ENCODE measurements around the gene MAP3K4. TPM values are rescaled to one million over a fixed set of nuclear protein-coding genes. Genes with fewer than 3 reads are reported as not detected.

MAP3K4 gene, protein sequence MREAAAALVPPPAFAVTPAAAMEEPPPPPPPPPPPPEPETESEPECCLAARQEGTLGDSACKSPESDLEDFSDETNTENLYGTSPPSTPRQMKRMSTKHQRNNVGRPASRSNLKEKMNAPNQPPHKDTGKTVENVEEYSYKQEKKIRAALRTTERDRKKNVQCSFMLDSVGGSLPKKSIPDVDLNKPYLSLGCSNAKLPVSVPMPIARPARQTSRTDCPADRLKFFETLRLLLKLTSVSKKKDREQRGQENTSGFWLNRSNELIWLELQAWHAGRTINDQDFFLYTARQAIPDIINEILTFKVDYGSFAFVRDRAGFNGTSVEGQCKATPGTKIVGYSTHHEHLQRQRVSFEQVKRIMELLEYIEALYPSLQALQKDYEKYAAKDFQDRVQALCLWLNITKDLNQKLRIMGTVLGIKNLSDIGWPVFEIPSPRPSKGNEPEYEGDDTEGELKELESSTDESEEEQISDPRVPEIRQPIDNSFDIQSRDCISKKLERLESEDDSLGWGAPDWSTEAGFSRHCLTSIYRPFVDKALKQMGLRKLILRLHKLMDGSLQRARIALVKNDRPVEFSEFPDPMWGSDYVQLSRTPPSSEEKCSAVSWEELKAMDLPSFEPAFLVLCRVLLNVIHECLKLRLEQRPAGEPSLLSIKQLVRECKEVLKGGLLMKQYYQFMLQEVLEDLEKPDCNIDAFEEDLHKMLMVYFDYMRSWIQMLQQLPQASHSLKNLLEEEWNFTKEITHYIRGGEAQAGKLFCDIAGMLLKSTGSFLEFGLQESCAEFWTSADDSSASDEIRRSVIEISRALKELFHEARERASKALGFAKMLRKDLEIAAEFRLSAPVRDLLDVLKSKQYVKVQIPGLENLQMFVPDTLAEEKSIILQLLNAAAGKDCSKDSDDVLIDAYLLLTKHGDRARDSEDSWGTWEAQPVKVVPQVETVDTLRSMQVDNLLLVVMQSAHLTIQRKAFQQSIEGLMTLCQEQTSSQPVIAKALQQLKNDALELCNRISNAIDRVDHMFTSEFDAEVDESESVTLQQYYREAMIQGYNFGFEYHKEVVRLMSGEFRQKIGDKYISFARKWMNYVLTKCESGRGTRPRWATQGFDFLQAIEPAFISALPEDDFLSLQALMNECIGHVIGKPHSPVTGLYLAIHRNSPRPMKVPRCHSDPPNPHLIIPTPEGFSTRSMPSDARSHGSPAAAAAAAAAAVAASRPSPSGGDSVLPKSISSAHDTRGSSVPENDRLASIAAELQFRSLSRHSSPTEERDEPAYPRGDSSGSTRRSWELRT (N-terminal part only)
- total RNA-seq (2021), result 59.2 to 69.8 TPM (median 64.7 TPM) in 3 replicates
- Bru-seq, nascent RNA, result percentile 85 among the genes with signal in this experiment
- long read RNA-seq, experiment 1, full-length matches to known transcripts, result 101 of 168 reads
- long read RNA-seq, experiment 1, partial matches to known transcripts, result 45 of 168 reads
- long read RNA-seq, experiment 1, other reads (novel, unspliced or antisense), result 22 of 168 reads
- long read RNA-seq, experiment 2, full-length matches to known transcripts, result 9 of 43 reads
- long read RNA-seq, experiment 2, partial matches to known transcripts, result 24 of 43 reads
- long read RNA-seq, experiment 2, other reads (novel, unspliced or antisense), result 10 of 43 reads
- long read RNA-seq, experiment 3, partial matches to known transcripts, result 2 of 2 reads
- long read RNA-seq, experiment 3, other reads (novel, unspliced or antisense), result 0 of 2 reads

- POLR2A ChIA-PET, result interaction anchor here (1.4 kb wide), 1 partner anchor 20 kb away, joined by 4 read pairs; no protein-coding TSS in a partner anchor
- TF ChIP-seq ETV6 (CRISPR knock-in tag; IDR thresholded peaks at IDR 0.05) (peak; percentile 84; the same call in 1 of the 2 replicates), ZNF232 (CRISPR knock-in tag; IDR thresholded peaks at IDR 0.05) (peak; percentile 34; the same call in 1 of the 2 replicates), ZNF425 (CRISPR knock-in tag; conservative IDR thresholded peaks at IDR 0.05) (no peak), AFF4 (CRISPR knock-in tag; IDR thresholded peaks at IDR 0.05; ENCODE audit: borderline replicate concordance) (no peak; the same call in 1 of the 2 replicates), FOXK1 (CRISPR knock-in tag; IDR thresholded peaks at IDR 0.05) (peak; percentile 56; the same call in 1 of the 2 replicates), TEAD4 (CRISPR knock-in tag; IDR thresholded peaks at IDR 0.05) (no peak), SP1 (CRISPR knock-in tag; conservative IDR thresholded peaks at IDR 0.05) (peak; percentile 64; the same call in 1 of the 2 replicates), MYBL2 (CRISPR knock-in tag; IDR thresholded peaks at IDR 0.05) (0 out of 2 replicates have a peak, but pooled peaks have one; percentile 65), KAT7 (CRISPR knock-in tag; IDR thresholded peaks at IDR 0.05; ENCODE audit: borderline replicate concordance) (peak; percentile 63; the same call in 1 of the 2 replicates), RELA (CRISPR knock-in tag; IDR thresholded peaks at IDR 0.05; ENCODE audit: borderline replicate concordance) (peak; percentile 47; the same call in 1 of the 2 replicates), GABPB1 (CRISPR knock-in tag; IDR thresholded peaks at IDR 0.05) (peak; percentile 10; the same call in 1 of the 2 replicates), FOXP4 (CRISPR knock-in tag; IDR thresholded peaks at IDR 0.05) (peak; percentile 38; the same call in 1 of the 2 replicates), FOXJ3 (CRISPR knock-in tag; IDR thresholded peaks at IDR 0.05; ENCODE audit: borderline replicate concordance) (no peak)
- TF ChIP-seq, protein P1, sequence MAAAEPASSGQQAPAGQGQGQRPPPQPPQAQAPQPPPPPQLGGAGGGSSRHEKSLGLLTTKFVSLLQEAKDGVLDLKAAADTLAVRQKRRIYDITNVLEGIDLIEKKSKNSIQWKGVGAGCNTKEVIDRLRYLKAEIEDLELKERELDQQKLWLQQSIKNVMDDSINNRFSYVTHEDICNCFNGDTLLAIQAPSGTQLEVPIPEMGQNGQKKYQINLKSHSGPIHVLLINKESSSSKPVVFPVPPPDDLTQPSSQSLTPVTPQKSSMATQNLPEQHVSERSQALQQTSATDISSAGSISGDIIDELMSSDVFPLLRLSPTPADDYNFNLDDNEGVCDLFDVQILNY (CRISPR knock-in tag; IDR thresholded peaks at IDR 0.05), result peak; percentile 71; the same call in 1 of the 2 replicates
- TF ChIP-seq, protein P2, sequence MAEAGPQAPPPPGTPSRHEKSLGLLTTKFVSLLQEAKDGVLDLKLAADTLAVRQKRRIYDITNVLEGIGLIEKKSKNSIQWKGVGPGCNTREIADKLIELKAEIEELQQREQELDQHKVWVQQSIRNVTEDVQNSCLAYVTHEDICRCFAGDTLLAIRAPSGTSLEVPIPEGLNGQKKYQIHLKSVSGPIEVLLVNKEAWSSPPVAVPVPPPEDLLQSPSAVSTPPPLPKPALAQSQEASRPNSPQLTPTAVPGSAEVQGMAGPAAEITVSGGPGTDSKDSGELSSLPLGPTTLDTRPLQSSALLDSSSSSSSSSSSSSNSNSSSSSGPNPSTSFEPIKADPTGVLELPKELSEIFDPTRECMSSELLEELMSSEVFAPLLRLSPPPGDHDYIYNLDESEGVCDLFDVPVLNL (CRISPR knock-in tag; IDR thresholded peaks at IDR 0.05; ENCODE audit: borderline replicate concordance, low read depth), result 0 out of 2 replicates have a peak, but pooled peaks have one; percentile 46
- TF ChIP-seq, protein P3, sequence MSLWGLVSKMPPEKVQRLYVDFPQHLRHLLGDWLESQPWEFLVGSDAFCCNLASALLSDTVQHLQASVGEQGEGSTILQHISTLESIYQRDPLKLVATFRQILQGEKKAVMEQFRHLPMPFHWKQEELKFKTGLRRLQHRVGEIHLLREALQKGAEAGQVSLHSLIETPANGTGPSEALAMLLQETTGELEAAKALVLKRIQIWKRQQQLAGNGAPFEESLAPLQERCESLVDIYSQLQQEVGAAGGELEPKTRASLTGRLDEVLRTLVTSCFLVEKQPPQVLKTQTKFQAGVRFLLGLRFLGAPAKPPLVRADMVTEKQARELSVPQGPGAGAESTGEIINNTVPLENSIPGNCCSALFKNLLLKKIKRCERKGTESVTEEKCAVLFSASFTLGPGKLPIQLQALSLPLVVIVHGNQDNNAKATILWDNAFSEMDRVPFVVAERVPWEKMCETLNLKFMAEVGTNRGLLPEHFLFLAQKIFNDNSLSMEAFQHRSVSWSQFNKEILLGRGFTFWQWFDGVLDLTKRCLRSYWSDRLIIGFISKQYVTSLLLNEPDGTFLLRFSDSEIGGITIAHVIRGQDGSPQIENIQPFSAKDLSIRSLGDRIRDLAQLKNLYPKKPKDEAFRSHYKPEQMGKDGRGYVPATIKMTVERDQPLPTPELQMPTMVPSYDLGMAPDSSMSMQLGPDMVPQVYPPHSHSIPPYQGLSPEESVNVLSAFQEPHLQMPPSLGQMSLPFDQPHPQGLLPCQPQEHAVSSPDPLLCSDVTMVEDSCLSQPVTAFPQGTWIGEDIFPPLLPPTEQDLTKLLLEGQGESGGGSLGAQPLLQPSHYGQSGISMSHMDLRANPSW (CRISPR knock-in tag; conservative IDR thresholded peaks at IDR 0.05; ENCODE audit: low read depth), result no peak
These were observed at the start of gene MAP3K4 for GRCh38 chr6:160991406-160992060. TSS of gene MAP3K4 (plus strand) at chr6:160991769. CDS start at chr6:160991932, 163 bp downstream.

More at GRCh38 chr6:160991406-160992060, at the start of gene MAP3K4:
- Mint-ChIP-seq H3K36me3 (peaks cover 9% of the 10 kb centered on the region), H3K4me1 (peaks cover 24% of the 10 kb centered on the region), H3K4me3 (peak within 1 kb of the TSS; percentile 97), H3K27me3 (ENCODE audit: low read depth) (peaks cover 9% of the 10 kb centered on the region), H3K27ac (peak within 1 kb of the TSS; percentile 97), H3K9me3 (peaks cover 13% of the 10 kb centered on the region)
- ATAC-seq (peak; percentile 75), DNase-seq (ENCODE audit: low spot score) (peak; percentile 77)
- CTCF ChIA-PET, result interaction anchor here (0.7 to 3.0 kb wide), 6 partner anchors 19 to 379 kb away, joined by 3 to 38 read pairs (median 5); no protein-coding TSS in a partner anchor

Data from WTC11 (cell line).